ENCODE results near the gene TBC1D16.

- no peak for TF ChIP-seq CTCF (IDR thresholded peaks at IDR 0.05)
- TF ChIP-seq POLR2AphosphoS5 (IDR thresholded peaks at IDR 0.05) = no peak
These were observed 38.5 kb downstream of the TBC1D16 start for GRCh38 chr17:79997011-79997660.

All from breast epithelium (tissue), 3 donors.